HG02970 (cell line): ENCODE measurements around the gene KIAA1217.

Experiments used
- ATAC-seq: cut with Tn5 transposase; IDR thresholded peaks from one replicate; pipeline ENCODE4 v1.9.1; 2021; ENCODE audit warnings: mild to moderate bottlenecking, moderate library complexity, moderate number of reproducible peaks; ENCODE audit not compliant: unreplicated experiment, low FRiP score

Gene KIAA1217

GRCh38 chr10:24240041-24240751, 31.3 kb downstream of the KIAA1217 start:
- ATAC-seq, result no peak

- no peak for ATAC-seq
These were observed 32.6 kb downstream of the KIAA1217 start for GRCh38 chr10:24241536-24242040.

GRCh38 chr10:24242562-24242961, 33.6 kb downstream of the KIAA1217 start:
- no peak for ATAC-seq

GRCh38 chr10:24246365-24246764, 37.4 kb downstream of the KIAA1217 start:
- no peak for ATAC-seq

- ATAC-seq, result no peak
These were observed 38.9 kb downstream of the KIAA1217 start for GRCh38 chr10:24247841-24248240.

GRCh38 chr10:24249829-24250415, 41.0 kb downstream of the KIAA1217 start:
- ATAC-seq, result no peak

GRCh38 chr10:24251547-24251946, 42.6 kb downstream of the KIAA1217 start:
- no peak for ATAC-seq

GRCh38 chr10:24254180-24254579, 45.2 kb downstream of the KIAA1217 start:
- no peak for ATAC-seq

- ATAC-seq, result no peak
These were observed 46.4 kb downstream of the KIAA1217 start for GRCh38 chr10:24255115-24255880.

GRCh38 chr10:24255881-24256311, 47.0 kb downstream of the KIAA1217 start:
- ATAC-seq, result no peak

GRCh38 chr10:24256619-24257107, 47.7 kb downstream of the KIAA1217 start:
- ATAC-seq, result no peak

GRCh38 chr10:24257588-24257987, 48.6 kb downstream of the KIAA1217 start:
- ATAC-seq, result no peak

GRCh38 chr10:24259365-24260130, 50.6 kb downstream of the KIAA1217 start:
- no peak for ATAC-seq

- ATAC-seq, result no peak
These were observed 52.7 kb downstream of the KIAA1217 start for GRCh38 chr10:24261627-24262026.

GRCh38 chr10:24262929-24263590, 54.1 kb downstream of the KIAA1217 start:
- no peak for ATAC-seq

- ATAC-seq, result no peak
These were observed 60.5 kb downstream of the KIAA1217 start for GRCh38 chr10:24269476-24269875.

GRCh38 chr10:24272374-24272773, 63.4 kb downstream of the KIAA1217 start:
- ATAC-seq, result no peak

GRCh38 chr10:24277277-24277676, 68.3 kb downstream of the KIAA1217 start:
- ATAC-seq, result no peak

- ATAC-seq, result no peak
These were observed 68.8 kb downstream of the KIAA1217 start for GRCh38 chr10:24277771-24278170.
